IMR-90 (cell line): ENCODE results near the gene ZBTB7B. TPM values are rescaled to one million over a fixed set of nuclear protein-coding genes. Genes with fewer than 3 reads are reported as not detected.

Experiments used
- MAFK ChIP-seq: IDR thresholded peaks from 2 replicates; pipeline ENCODE4 v1.6.1; 2012; ENCODE audit warnings: low read depth, low read length, improper control_type of control experiment
- NFE2L2 ChIP-seq: fragments of 150-350 bp; IDR thresholded peaks from 2 replicates; pipeline ENCODE4 v1.6.1; 2016; ENCODE audit warnings: low read depth, mild to moderate bottlenecking, low read length
- RFX5 ChIP-seq: IDR thresholded peaks from 2 replicates; pipeline ENCODE4 v1.8.0; 2012; ENCODE audit warnings: low read depth, mild to moderate bottlenecking, low read length, moderate library complexity
- SMC3 ChIP-seq: fragments of 150-350 bp; IDR thresholded peaks from 2 replicates; pipeline ENCODE4 v1.6.1; 2016; ENCODE audit warnings: low read depth, mild to moderate bottlenecking, antibody characterized with exemption, low read length, moderate library complexity
- polyA plus RNA-seq, 3 experiments: library from polyadenylated mRNA; depleted of rRNA; stranded (reverse); fragments of >200 nt; gene quantifications; 2 replicates each; pipeline ENCODE4 v1.2.3, GENCODE V29; 2012; ENCODE audit warnings: low replicate concordance in 1 of 3
- total RNA-seq: library from RNA; depleted of rRNA; stranded (reverse); fragments of >200 nt; gene quantifications from 2 replicates; pipeline ENCODE4 v1.2.3, GENCODE V29; 2012

Gene ZBTB7B
- total and polyA plus RNA-seq, 2 of the 4 experiments (the other 2 are of a cell fraction): 7.7 to 17.4 TPM

- TF ChIP-seq NFE2L2: no peak
- no peak for TF ChIP-seq RFX5
- no peak for TF ChIP-seq MAFK
- TF ChIP-seq SMC3: peak; percentile 45
These were observed 41.1 kb upstream of the ZBTB7B start, which contains the start of gene PYGO2 (continued) for GRCh38 chr1:154961207-154962155.
